ENCODE data around the gene MDN1. TPM values are rescaled to one million over a fixed set of nuclear protein-coding genes. Genes with fewer than 3 reads are reported as not detected.

Gene MDN1
- total and polyA plus RNA-seq, 2 of the 13 experiments (the other 11 are each of a cell fraction or from before 2014, with no cell fraction given): 18.8 to 52.9 TPM

GRCh38 chr6:89819336-89820130 lies at the start of gene MDN1 (continued):
- TF ChIP-seq TAF1 (CRISPR knock-in tag; IDR thresholded peaks at IDR 0.05) (peak; percentile 88), ZSCAN9 (CRISPR knock-in tag; IDR thresholded peaks at IDR 0.05; ENCODE audit: borderline replicate concordance) (peak; percentile 62; the same call in 1 of the 2 replicates), EED (CRISPR knock-in tag; IDR thresholded peaks at IDR 0.05) (peak; percentile 78; the same call in 1 of the 2 replicates), TP53 (CRISPR knock-in tag; conservative IDR thresholded peaks at IDR 0.05) (no peak), TSC22D2 (CRISPR knock-in tag; IDR thresholded peaks at IDR 0.05; ENCODE audit: borderline replicate concordance) (peak; percentile 66; the same call in 1 of the 2 replicates), CBX1 (IDR thresholded peaks at IDR 0.05; ENCODE audit: low read depth) (no peak), ZNF749 (CRISPR knock-in tag; IDR thresholded peaks at IDR 0.05; ENCODE audit: borderline replicate concordance) (0 out of 2 replicates have a peak, but pooled peaks have one; percentile 50), ZFP82 (CRISPR knock-in tag; IDR thresholded peaks at IDR 0.05; ENCODE audit: borderline replicate concordance) (no peak), CSRNP2 (CRISPR knock-in tag; conservative IDR thresholded peaks at IDR 0.05; ENCODE audit: low read depth) (no peak), POLR2G (IDR thresholded peaks at IDR 0.05; ENCODE audit: low read depth, low read length) (peak; percentile 92), ZNF746 (CRISPR knock-in tag; IDR thresholded peaks at IDR 0.05) (0 out of 2 replicates have a peak, but pooled peaks have one; percentile 35), AKNA (CRISPR knock-in tag; IDR thresholded peaks at IDR 0.05; ENCODE audit: borderline replicate concordance) (no peak), MTF2 (CRISPR knock-in tag; IDR thresholded peaks at IDR 0.05; ENCODE audit: borderline replicate concordance) (0 out of 2 replicates have a peak, but pooled peaks have one; percentile 51), ZNF383 (CRISPR knock-in tag; IDR thresholded peaks at IDR 0.05; ENCODE audit: borderline replicate concordance) (no peak), ZNF451 (CRISPR knock-in tag; IDR thresholded peaks at IDR 0.05) (peak; percentile 89; the same call in 1 of the 2 replicates), ZKSCAN8 (CRISPR knock-in tag; IDR thresholded peaks at IDR 0.05; ENCODE audit: borderline replicate concordance) (peak; percentile 40; the same call in 1 of the 2 replicates), ZNF788 (CRISPR knock-in tag; IDR thresholded peaks at IDR 0.05; ENCODE audit: borderline replicate concordance) (peak; percentile 93; the same call in 1 of the 2 replicates), ZBTB42 (CRISPR knock-in tag; IDR thresholded peaks at IDR 0.05) (0 out of 2 replicates have a peak, but pooled peaks have one; percentile 34), ZNF335 (CRISPR knock-in tag; IDR thresholded peaks at IDR 0.05) (peak; percentile 79), ZNF180 (CRISPR knock-in tag; IDR thresholded peaks at IDR 0.05; ENCODE audit: borderline replicate concordance, low read depth) (0 out of 2 replicates have a peak, but pooled peaks have one; percentile 18), ZNF317 (CRISPR knock-in tag; IDR thresholded peaks at IDR 0.05) (no peak)
- TF ChIP-seq, protein P1, sequence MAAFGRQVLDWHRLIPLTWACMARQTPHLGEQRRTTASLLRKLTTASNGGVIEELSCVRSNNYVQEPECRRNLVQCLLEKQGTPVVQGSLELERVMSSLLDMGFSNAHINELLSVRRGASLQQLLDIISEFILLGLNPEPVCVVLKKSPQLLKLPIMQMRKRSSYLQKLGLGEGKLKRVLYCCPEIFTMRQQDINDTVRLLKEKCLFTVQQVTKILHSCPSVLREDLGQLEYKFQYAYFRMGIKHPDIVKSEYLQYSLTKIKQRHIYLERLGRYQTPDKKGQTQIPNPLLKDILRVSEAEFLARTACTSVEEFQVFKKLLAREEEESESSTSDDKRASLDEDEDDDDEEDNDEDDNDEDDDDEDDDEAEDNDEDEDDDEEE (CRISPR knock-in tag; IDR thresholded peaks at IDR 0.05): peak; percentile 33; the same call in 1 of the 2 replicates

Data from HepG2 (cell line).